Gastroesophageal sphincter (tissue), 4 donors: ENCODE measurements around the gene LAMA5. TPM values are rescaled to one million over a fixed set of nuclear protein-coding genes. Genes with fewer than 3 reads are reported as not detected.

Experiments
- ATAC-seq: fragments of 150-250 bp; one replicate; pipeline ENCODE4 v1.9.1; 2016; ENCODE audit warnings: mild to moderate bottlenecking, moderate library complexity
- H3K27ac ChIP-seq, 4 donors: fragments of 200-600 bp; sonication (generic) in 3 of 4; 1 replicate in 3 of 4; 2 replicates in 1 of 4; pipeline ENCODE4 v1.5.1; 2016 to 2019
- H3K27me3 ChIP-seq: fragments of 200-600 bp; sonication (generic); one replicate; pipeline ENCODE4 v1.5.1; 2019
- H3K36me3 ChIP-seq, 2 donors: fragments of 200-600 bp; sonication (generic); one replicate each; pipeline ENCODE4 v1.5.1; 2019; ENCODE audit warnings: control low read depth in 1 of 2
- H3K4me1 ChIP-seq, 3 donors: fragments of 200-600 bp; sonication (generic); 1 replicate in 2 of 3; 2 replicates in 1 of 3; pipeline ENCODE4 v1.5.1; 2016 to 2019; ENCODE audit warnings: control low read depth in 2 of 3
- H3K4me3 ChIP-seq, 2 donors: fragments of 200-600 bp; sonication (generic); one replicate each; pipeline ENCODE4 v1.5.1; 2019; ENCODE audit warnings: mild to moderate bottlenecking in 1 of 2, moderate library complexity in 1 of 2
- H3K9me3 ChIP-seq, 3 donors: fragments of 200-600 bp; sonication (generic); one replicate each; pipeline ENCODE4 v1.5.1; 2017 to 2019; ENCODE audit warnings: control low read depth in 2 of 3
- CTCF ChIP-seq, 4 experiments: fragments of 200-600 bp in 2 of 4; fragments of 450-650 bp in 2 of 4; sonication (generic) in 1 of 4; IDR thresholded peaks; one replicate each; pipeline ENCODE4 v1.5.1; 2017 to 2019; ENCODE audit warnings: antibody characterized with exemption in 4 of 4, mild to moderate bottlenecking in 2 of 4, moderate library complexity in 2 of 4
- EP300 ChIP-seq: sonication (generic); formaldehyde crosslinking; IDR thresholded peaks from one replicate; pipeline ENCODE4 v1.6.1; 2017; ENCODE audit warnings: antibody characterized with exemption, mild to moderate bottlenecking
- POLR2A ChIP-seq, 2 donors: fragments of 450-650 bp; IDR thresholded peaks; one replicate each; pipeline ENCODE4 v1.6.1; 2017; ENCODE audit warnings: antibody characterized with exemption in 2 of 2, mild to moderate bottlenecking in 2 of 2, moderate library complexity in 1 of 2
- POLR2AphosphoS5 ChIP-seq: sonication (generic); formaldehyde crosslinking; IDR thresholded peaks from one replicate; pipeline ENCODE4 v1.6.1; 2017; ENCODE audit warnings: antibody characterized with exemption
- WGBS, 2 donors: methylation state at CpG; one replicate each; pipeline ENCODE4 v1.1.5; 2018; ENCODE audit warnings: low coverage in 1 of 2; 5-methylcytosine and 5-hydroxymethylcytosine counted together
- total RNA-seq, 4 donors: library from RNA; depleted of rRNA; stranded (reverse); fragments of >200 nt; gene quantifications; one replicate each; pipeline ENCODE4 v1.1.0, GENCODE V29; 2016

Gene LAMA5
- total RNA-seq, 4 donors from 2014 or later = 58.6 to 259 (median 172) TPM

GRCh38 chr20:62302341-62303061 lies 64.6 kb downstream of the LAMA5 start, which contains the start of gene ADRM1:
Gene ADRM1, plus strand, starts transcription at chr20:62302997. Its CDS starts 572 bp downstream, at chr20:62303569.
- Histone ChIP-seq H3K4me1 (peaks cover 0 to 49% (median 21%) of the 10 kb centered on the region in 3 donors), H3K27me3 (no peaks in the 10 kb centered on the region), H3K4me3 (peak within 1 kb of the TSS; percentile 56 to 99), H3K36me3 (peaks cover 0 to 49% of the 10 kb centered on the region in 2 donors), H3K9me3 (no peaks in the 10 kb centered on the region), H3K27ac (peak within 1 kb of the TSS; percentile 98 to 100 (median 98))
- ATAC-seq = peak; percentile 95
- TF ChIP-seq POLR2AphosphoS5 (peak; percentile 74), CTCF (IDR thresholded peaks at IDR 0.05) (peak in 3 of 4 experiments; percentile 97 to 99 (median 98)), EP300 (no peak), POLR2A (IDR thresholded peaks at IDR 0.05) (peak; percentile 69 to 74)
- 0% methylated on average over 2 of the region's 81 CpGs; no CpG with 5 or more reads in 1 of the 2 donors for WGBS, 2 donors

DNA sequence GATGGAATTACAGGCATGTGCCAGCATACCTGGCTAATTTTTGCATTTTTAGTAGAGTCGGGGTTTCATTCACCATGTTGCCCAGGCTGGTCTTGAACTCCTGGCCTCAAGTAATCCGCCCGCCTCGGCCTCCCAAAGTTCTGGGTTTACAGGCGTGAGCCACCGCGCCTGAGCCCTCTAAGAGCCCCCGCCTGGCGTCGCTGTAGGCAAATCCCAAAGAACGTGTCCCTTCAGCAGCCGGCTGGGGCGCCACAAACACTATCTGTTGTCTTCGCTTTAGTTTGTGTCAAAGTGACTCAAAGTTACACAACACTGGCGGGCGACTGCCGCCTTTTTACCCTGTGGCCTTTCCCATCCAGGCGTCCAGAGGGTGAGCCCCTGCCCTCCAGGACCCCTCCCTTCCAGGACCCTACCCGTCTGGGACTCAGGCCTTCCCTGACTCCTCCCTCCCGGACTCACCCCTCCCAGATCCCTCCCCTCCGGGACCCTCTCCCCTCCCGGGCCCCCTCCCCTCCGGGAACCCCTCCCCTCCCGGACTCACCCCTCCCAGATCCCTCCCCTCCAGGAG lies 65.3 kb downstream of the LAMA5 start:
- Histone ChIP-seq H3K27me3 (no peaks in the 10 kb centered on the region), H3K4me1 (peaks cover 0 to 43% (median 21%) of the 10 kb centered on the region in 3 donors), H3K36me3 (peaks cover 0 to 49% of the 10 kb centered on the region in 2 donors), H3K27ac (peak overlapping the region; percentile 98 to 100 (median 98)), H3K4me3 (peak overlapping the region; percentile 56 to 99), H3K9me3 (no peaks in the 10 kb centered on the region)
- TF ChIP-seq POLR2AphosphoS5 = peak; percentile 70
- peak in 1 of 2 donors; percentile 19 for TF ChIP-seq POLR2A (IDR thresholded peaks at IDR 0.05)
- TF ChIP-seq EP300 = no peak
- TF ChIP-seq CTCF (IDR thresholded peaks at IDR 0.05) = peak in 3 of 4 experiments; percentile 88 to 97 (median 96)
- peak; percentile 75 for ATAC-seq
- WGBS, 2 donors = 3 to 8% methylated on average over 10 to 18 of the region's 24 CpGs

DNA sequence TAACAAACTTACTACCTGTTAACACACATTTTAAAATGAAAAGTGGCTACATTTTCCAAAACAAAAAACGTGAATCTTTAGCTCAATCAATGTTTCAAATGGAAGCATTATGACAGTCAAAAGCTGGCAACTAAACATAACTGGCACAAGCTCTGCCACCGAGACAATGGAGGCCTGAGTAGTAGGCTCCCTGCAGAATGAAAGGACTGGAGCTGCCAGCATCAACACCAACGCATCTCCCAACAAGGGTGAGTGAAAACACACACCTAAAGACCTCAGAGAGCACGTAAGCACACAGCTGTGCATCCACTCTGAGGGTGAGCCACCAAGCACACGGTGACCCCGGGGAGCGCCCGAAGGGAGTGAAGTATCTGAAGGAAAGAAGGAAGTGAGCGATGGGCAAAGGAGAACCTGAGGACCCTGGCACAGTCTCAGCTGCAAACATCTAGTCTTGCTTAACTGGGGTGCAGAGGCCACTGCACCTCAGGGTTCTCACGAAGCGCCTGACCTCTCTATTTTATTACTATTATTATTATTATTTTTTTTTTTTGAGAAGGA lies 65.9 kb downstream of the LAMA5 start:
- no peak overlapping the region for H3K4me3 ChIP-seq
- peaks cover 0 to 49% of the 10 kb centered on the region in 2 donors for H3K36me3 ChIP-seq
- H3K27ac ChIP-seq = peak overlapping the region in 2 of 4 donors; percentile 98 to 99
- no peaks in the 10 kb centered on the region for H3K9me3 ChIP-seq
- 78 to 84% methylated on average over 3 to 10 of the region's 11 CpGs for WGBS, 2 donors
- ATAC-seq = no peak
- peaks cover 0 to 36% (median 21%) of the 10 kb centered on the region in 3 donors for H3K4me1 ChIP-seq
- no peaks in the 10 kb centered on the region for H3K27me3 ChIP-seq
- TF ChIP-seq EP300 (no peak), POLR2AphosphoS5 (no peak), CTCF (IDR thresholded peaks at IDR 0.05) (no peak), POLR2A (IDR thresholded peaks at IDR 0.05) (no peak)

- no peak for ATAC-seq
- Histone ChIP-seq H3K27ac (no peak overlapping the region), H3K9me3 (no peaks in the 10 kb centered on the region), H3K4me1 (peaks cover 0 to 28% (median 19%) of the 10 kb centered on the region in 3 donors), H3K36me3 (peaks cover 0 to 49% of the 10 kb centered on the region in 2 donors), H3K4me3 (no peak overlapping the region), H3K27me3 (no peaks in the 10 kb centered on the region)
- no peak for TF ChIP-seq EP300
- no peak for TF ChIP-seq CTCF (IDR thresholded peaks at IDR 0.05)
- TF ChIP-seq POLR2AphosphoS5 = no peak
- TF ChIP-seq POLR2A (IDR thresholded peaks at IDR 0.05) = no peak
- WGBS, 2 donors = no CpG with 5 or more reads among the region's 11 CpGs
Observed at GRCh38 chr20:62300319-62300718, 66.8 kb downstream of the LAMA5 start.
